GDM1 (cell line): ENCODE data around the gene ATP5PB.

Experiments used
- DNase-seq: peaks from one replicate; lab custom pipeline; 2025; lab: John Stamatoyannopoulos, UW

ATP5PB gene

DNA sequence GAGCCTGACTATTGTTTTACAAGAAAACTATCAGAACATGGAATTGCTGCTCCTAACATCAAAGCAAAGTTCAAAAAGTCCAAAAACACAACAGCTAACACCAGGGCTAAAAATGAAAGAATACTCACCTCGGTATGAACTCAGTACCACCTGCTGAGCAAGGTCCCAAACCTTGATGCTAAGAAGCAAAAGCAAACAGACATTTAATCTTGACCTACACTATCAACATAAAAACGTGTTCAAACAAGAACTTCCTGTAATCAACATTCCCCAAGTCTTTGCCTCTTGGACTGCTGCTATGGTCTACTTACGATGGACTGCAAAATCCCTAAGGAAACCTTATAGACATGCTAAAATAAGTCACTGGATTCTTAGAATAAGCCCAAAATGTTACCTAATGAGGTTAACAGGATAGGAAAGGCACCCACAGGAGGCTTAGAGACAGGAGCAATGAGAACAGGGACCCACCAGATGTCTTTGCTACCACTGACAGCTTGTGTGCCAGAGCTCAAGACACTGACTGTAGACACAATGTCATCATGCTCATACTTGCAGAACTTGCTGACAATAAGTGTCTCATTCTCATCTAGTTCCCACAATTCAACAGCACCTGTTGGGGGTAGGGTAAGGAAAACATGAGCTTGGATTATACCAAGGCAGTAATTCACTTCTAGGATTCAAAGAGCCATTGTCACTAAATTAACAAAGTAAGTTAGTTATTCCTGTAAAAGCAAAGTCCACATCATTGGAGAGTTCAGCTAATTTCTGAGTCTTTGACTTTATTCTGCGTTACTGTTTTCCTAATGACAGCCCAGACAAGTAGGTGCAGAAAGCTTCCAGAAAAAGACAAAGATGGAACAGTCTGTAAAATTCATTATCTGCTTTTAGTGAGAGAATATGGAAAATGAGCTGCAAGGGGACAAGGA is 2.0 kb upstream of the ATP5PB start:
- DNase-seq, result no peak

GRCh38 chr1:111448482-111448917 is 764 bp upstream of the ATP5PB start:
- no peak for DNase-seq

DNA sequence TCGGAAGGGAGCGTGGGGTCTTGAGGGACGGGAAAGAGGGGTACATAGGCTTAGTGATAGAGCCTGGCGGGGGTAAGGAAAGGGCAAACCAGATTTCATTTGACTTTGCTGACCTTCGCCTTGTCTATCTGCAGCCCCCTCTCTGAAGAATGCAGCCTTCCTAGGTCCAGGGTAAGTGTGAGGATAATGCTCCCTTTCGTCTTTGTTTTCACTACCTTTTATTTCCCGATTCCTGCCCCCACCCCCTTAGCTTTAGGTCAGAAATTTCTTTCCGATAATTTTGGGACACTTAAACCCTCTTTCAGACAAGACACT is 396 bp downstream of the ATP5PB start:
- DNase-seq, result no peak

DNA sequence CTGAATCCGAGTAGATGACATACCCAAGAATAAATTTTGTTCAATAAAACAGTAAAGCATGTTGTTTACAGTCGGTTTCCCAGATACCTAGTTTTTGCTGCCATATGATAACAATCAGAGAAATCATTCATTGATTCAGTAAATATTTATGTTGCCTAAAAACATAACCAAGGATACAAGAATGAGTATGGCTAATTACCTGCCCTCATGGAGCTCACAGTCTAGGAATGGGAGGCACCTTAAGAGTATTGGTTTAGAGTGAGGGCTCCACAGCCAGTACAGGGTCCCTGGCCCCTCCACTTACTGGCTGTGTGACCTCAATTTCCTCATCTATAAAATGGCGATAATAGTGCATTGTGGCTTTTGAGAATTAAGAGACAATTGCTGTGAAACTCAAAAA is 921 bp downstream of the ATP5PB start:
- DNase-seq, result no peak

DNA sequence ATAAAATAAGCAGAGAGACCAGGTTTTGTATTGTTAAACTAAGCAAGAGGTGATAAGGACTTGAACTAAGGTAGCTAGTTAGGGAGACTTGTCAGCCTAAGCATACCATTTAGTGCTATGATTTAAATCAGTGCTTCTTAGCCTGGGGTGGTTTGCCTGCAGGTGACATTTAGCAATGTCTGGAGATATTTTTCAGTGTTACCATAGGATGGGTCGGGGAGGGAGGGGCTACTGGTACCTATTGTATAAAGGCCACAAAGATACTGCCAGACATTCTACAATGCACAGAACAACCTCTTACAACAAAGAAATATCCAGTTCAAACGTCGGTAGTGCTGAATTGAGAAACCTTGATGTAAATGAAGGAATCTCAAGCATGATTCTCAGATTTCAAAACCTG is 3.3 kb downstream of the ATP5PB start:
- no peak for DNase-seq

GRCh38 chr1:111453706-111454105 is 4.4 kb downstream of the ATP5PB start:
- no peak for DNase-seq

- DNase-seq, result no peak
Observed at GRCh38 chr1:111454859-111455641, 5.8 kb downstream of the ATP5PB start.

GRCh38 chr1:111455642-111456031 is 6.4 kb downstream of the ATP5PB start:
- no peak for DNase-seq

GRCh38 chr1:111461765-111462164 is 12.5 kb downstream of the ATP5PB start:
- no peak for DNase-seq

DNA sequence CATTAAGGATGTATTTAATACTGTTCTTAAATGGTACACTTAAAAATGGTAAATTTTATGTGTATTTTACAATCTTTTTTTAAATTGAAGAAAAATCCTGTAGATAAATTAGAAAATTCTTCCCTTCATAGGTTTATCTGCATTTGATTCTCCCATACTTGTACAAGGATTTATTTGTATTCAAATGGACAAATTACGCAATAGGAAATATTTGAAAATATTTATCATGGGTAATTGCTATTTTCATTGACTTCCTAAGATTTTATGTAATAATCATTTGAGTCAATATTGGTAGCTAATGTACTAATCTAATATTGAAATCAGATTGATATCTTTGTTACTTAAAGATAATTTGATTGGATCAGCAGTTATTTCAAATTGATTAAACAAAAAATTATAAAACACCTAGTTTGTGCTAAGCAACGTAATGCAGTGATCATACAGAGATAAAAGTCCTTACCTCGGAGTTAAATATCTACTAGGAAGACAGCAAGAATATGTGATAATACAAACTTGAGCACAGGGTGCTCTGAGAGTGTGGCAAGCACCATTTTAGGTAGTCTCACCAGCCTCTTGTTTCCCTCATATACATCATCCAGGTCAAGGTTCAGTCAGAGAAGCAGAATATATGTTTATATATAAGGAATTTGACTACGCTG is 13.2 kb downstream of the ATP5PB start:
- DNase-seq, result no peak

DNA sequence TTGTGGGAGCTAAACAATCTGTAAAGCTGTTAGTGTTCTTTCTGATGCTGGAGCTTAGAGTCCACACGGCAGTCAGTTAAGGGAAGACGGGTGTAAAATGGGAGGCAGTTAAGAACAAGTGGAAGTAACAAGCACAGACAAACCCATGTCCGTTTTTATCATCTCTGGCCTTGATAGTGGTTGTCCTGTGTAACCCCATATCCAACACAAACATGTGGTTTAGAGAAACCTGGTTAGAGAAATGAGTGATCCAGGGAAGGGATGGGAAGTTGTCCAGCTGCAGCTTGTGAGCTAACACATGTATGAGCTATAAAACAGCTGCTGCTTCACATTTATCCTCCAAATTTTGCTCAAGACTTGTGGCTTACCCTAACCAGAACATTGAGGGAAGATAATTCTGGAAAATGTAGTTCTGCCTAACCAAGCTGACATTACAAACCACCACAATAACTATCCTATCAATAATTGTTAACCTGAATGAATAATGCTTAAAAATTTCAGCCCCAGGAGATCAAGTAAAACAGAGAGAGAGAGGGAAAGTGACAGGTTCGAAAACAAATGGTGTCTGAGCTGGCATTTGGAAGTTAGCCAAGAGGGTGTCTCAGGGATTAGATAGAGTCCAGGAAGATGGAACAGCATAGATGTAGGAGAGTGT is 13.9 kb downstream of the ATP5PB start:
- DNase-seq, result no peak

- DNase-seq, result no peak
Observed at GRCh38 chr1:111465754-111466153, 16.5 kb downstream of the ATP5PB start.

- no peak for DNase-seq
Observed at GRCh38 chr1:111466480-111466879, 17.2 kb downstream of the ATP5PB start.

GRCh38 chr1:111467865-111468716 is 18.8 kb downstream of the ATP5PB start:
- DNase-seq, result no peak

- no peak for DNase-seq
Observed at GRCh38 chr1:111468717-111469100, 19.4 kb downstream of the ATP5PB start.

DNA sequence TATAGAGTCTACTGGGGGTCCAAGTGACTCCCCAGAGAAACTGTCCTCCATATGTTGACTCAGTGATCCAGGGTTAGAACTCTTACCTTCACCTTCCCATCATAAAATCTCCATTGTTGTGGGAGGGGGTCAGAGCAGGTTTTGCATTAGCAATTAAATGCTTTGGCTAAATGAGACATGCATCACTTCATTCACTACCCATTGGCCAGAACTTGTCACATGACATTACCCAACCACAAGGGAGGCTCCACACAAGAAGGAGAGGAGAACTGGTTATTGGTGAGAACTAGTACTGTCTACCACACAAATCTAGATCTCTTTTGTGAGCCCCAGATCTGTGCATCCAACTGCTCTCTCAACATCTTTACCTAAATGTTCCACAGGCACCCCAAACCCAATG is 20.3 kb downstream of the ATP5PB start:
- no peak for DNase-seq

DNA sequence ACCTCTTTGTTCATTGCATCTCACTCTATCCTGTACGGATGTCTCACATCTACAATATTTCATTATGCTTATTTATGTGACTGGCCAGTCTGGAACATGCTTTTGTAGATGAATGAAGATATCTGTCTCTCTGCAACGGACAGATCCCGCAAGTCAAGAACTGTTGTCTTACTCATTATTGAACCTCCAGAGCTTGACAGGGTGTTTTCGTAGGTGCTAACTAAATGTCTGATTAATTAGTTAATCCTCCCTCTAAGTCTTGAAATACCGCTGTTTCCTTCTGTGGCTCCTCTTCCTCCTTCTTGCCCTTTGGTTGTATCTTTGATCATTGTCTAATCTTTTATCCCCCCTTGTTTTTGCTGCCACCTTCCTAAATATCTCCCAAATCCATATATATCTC is 21.3 kb downstream of the ATP5PB start:
- DNase-seq, result no peak

DNA sequence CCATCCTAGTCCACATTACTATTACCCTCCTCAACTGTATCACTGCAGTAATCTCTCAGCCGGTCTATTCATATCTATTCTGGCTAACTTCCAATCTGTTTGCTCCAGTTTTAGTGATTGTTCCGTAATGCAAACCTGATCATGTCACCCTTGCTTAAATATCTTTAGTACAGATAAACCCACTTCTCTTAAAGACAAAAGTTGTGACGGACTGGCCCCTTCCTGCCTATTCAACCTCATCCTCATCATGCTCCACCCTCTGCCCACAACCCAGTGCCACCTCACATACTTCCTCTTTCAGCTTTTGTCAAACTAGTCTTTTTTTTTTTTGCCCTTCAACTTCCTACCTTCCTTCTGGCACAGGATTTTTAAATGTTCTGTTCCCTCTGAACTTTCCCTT is 21.7 kb downstream of the ATP5PB start:
- DNase-seq, result peak; percentile 89

DNA sequence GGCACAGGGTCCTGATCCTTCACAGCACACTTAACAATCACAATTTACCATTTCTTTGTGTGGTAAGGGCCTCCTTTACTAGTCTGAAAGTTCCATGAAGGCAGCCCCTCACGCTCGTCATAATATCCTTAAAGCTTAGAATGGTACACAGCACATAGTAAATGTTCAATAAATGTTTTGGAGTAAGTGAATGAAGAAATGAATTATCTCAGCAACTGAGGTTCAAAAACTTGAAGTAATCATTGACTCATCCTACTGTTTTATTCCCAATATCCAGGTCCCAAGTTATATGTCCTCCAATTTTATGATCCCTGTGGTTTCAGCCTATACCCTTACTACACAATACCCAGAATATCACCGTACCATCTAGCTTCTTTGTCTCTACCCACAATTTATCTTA is 22.3 kb downstream of the ATP5PB start:
- no peak for DNase-seq

GRCh38 chr1:111474106-111474505 is 24.8 kb downstream of the ATP5PB start:
- DNase-seq, result no peak

DNA sequence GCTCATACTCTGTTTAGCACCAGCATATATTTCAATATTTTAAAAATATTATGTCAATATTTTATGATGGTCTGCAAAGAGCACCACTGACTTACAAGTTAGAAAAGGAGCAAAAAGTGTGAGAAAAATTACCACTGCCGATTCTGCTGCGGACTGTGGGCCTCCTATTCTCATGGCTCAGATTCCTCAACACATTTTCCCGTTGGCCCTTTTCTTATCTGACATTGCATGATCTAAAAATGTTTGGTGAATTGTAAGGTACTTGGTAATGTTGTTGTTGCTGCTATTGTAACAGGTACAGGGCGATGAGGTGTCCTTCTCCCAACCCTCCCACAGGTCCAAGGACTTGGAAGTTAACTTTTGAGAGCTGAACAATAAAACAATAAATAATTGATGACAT is 25.3 kb downstream of the ATP5PB start:
- DNase-seq, result no peak
